OCI-M1 (cell line): ENCODE measurements around the gene ERGIC2.
A peak's percentile ranks its signal among the peaks of the same experiment; 100 is the strongest.

Source experiments
- DNase-seq: peaks from one replicate; lab custom pipeline; 2025; lab: John Stamatoyannopoulos, UW

ERGIC2 gene

GRCh38 chr12:29374913-29375312 is 6.1 kb downstream of the ERGIC2 start:
- no peak for DNase-seq

- no peak for DNase-seq
These were observed 7.0 kb downstream of the ERGIC2 start for GRCh38 chr12:29374012-29374411.

- no peak for DNase-seq
These were observed 15.9 kb downstream of the ERGIC2 start for GRCh38 chr12:29365091-29365490.

- DNase-seq: no peak
These were observed 26.0 kb downstream of the ERGIC2 start for GRCh38 chr12:29354954-29355353.

- DNase-seq: no peak
These were observed 30.9 kb downstream of the ERGIC2 start for GRCh38 chr12:29350080-29350479.

- DNase-seq: no peak
These were observed 34.1 kb downstream of the ERGIC2 start for GRCh38 chr12:29346769-29347421.

- no peak for DNase-seq
These were observed 37.8 kb downstream of the ERGIC2 start for GRCh38 chr12:29343022-29343799.

- DNase-seq: no peak
These were observed 43.6 kb downstream of the ERGIC2 start for GRCh38 chr12:29337325-29337724.

GRCh38 chr12:29334937-29335336 is 46.0 kb downstream of the ERGIC2 start:
- DNase-seq: no peak

- no peak for DNase-seq
These were observed 47.8 kb downstream of the ERGIC2 start for GRCh38 chr12:29333178-29333577.

- no peak for DNase-seq
These were observed 51.6 kb downstream of the ERGIC2 start for GRCh38 chr12:29329411-29329810.

GRCh38 chr12:29322157-29322556 is 58.8 kb downstream of the ERGIC2 start:
- DNase-seq: no peak

GRCh38 chr12:29320295-29321085 is 60.5 kb downstream of the ERGIC2 start:
- no peak for DNase-seq

- peak; percentile 86 for DNase-seq
These were observed 63.2 kb downstream of the ERGIC2 start for GRCh38 chr12:29317556-29318363.

GRCh38 chr12:29316752-29317151 is 64.2 kb downstream of the ERGIC2 start:
- no peak for DNase-seq

- DNase-seq: no peak
These were observed 66.6 kb downstream of the ERGIC2 start for GRCh38 chr12:29314416-29314815.

GRCh38 chr12:29310899-29311298 is 70.1 kb downstream of the ERGIC2 start:
- no peak for DNase-seq

GRCh38 chr12:29309320-29309902 is 71.6 kb downstream of the ERGIC2 start:
- DNase-seq: peak; percentile 50

- DNase-seq: no peak
These were observed 74.3 kb downstream of the ERGIC2 start for GRCh38 chr12:29306682-29307081.

GRCh38 chr12:29306266-29306665 is 74.7 kb downstream of the ERGIC2 start:
- no peak for DNase-seq

GRCh38 chr12:29304388-29304787 is 76.6 kb downstream of the ERGIC2 start:
- DNase-seq: peak; percentile 58

GRCh38 chr12:29301114-29301513 is 79.9 kb downstream of the ERGIC2 start:
- no peak for DNase-seq
